Naive thymus-derived CD4-positive, alpha-beta T cell (primary cell): Measurements from ENCODE around the gene CAMTA1. TPM values are rescaled to one million over a fixed set of nuclear protein-coding genes. Genes with fewer than 3 reads are reported as not detected.
"Not testable (repeated sequence)": the region's sequence is repeated elsewhere in the genome, so short reads cannot be mapped to it uniquely, and the experiment has no call there.

Source experiments
- ATAC-seq: fragments of 150-1000 bp; cut with Tn5 transposase; 2 replicates; pipeline ENCODE4 v1.10.0; 2021; ENCODE audit warnings: mild to moderate bottlenecking, moderate library complexity
- CTCF ChIA-PET: fragments of 350-600 bp; sonication (Branson Sonifier 250); formaldehyde crosslinking; loops from one replicate; lab custom pipeline; 2021; ENCODE audit warnings: antibody characterized with exemption; lab: Charles Lee
- POLR2A ChIA-PET: fragments of 350-600 bp; sonication (Branson Sonifier 250); formaldehyde crosslinking; loops from one replicate; lab custom pipeline; 2021; ENCODE audit warnings: antibody characterized with exemption, inconsistent platforms; lab: Charles Lee
- DNase-seq, 9 donors: peaks; one replicate each; pipeline versions ENCODE4 v3.0.0 to v3.0.0-alpha.2; 2020 to 2022; ENCODE audit warnings: mixed read lengths in 1 of 9
- H3K27ac ChIP-seq: one replicate; pipeline ENCODE4 v1.7.0; 2013; ENCODE audit warnings: mild to moderate bottlenecking, low read depth, low read length, moderate library complexity
- H3K27me3 ChIP-seq, 2 donors: one replicate each; pipeline ENCODE4 v1.7.0; 2013; ENCODE audit warnings: low read length in 2 of 2, mild to moderate bottlenecking in 2 of 2, moderate library complexity in 2 of 2; ENCODE audit not compliant: control insufficient read depth in 2 of 2, insufficient read depth in 2 of 2
- H3K36me3 ChIP-seq, 3 experiments: 1 replicate in 2 of 3; 2 replicates in 1 of 3; pipeline ENCODE4 v1.7.0; 2013; ENCODE audit warnings: low read length in 3 of 3, mild to moderate bottlenecking in 3 of 3, moderate library complexity in 1 of 3; ENCODE audit not compliant: insufficient read depth in 3 of 3, control insufficient read depth in 2 of 3
- H3K4me1 ChIP-seq, 2 donors: one replicate each; pipeline ENCODE4 v1.7.0; 2013; ENCODE audit warnings: low read length in 2 of 2, mild to moderate bottlenecking in 2 of 2, moderate library complexity in 1 of 2; ENCODE audit not compliant: control insufficient read depth in 2 of 2, insufficient read depth in 2 of 2
- H3K4me3 ChIP-seq: 2 replicates; pipeline ENCODE4 v1.7.0; 2013; ENCODE audit warnings: mild to moderate bottlenecking, low read length
- H3K9me3 ChIP-seq, 3 experiments: 1 replicate in 2 of 3; 2 replicates in 1 of 3; pipeline ENCODE4 v1.7.0; 2013; ENCODE audit warnings: low read length in 3 of 3; ENCODE audit not compliant: control insufficient read depth in 2 of 3
- H3K27ac Mint-ChIP-seq, 9 donors: one replicate each; pipeline ENCODE4 v1.8.0; 2020 to 2022; ENCODE audit warnings: mixed read lengths in 9 of 9, mild to moderate bottlenecking in 8 of 9, moderate library complexity in 5 of 9, inconsistent platforms in 2 of 9
- H3K27me3 Mint-ChIP-seq, 5 donors: one replicate each; pipeline ENCODE4 v1.8.0; 2021 to 2022; ENCODE audit warnings: mixed read lengths in 5 of 5, mild to moderate bottlenecking in 1 of 5
- H3K36me3 Mint-ChIP-seq, 5 donors: one replicate each; pipeline ENCODE4 v1.8.0; 2020 to 2022; ENCODE audit warnings: mixed read lengths in 5 of 5, mild to moderate bottlenecking in 3 of 5, inconsistent platforms in 1 of 5
- H3K4me1 Mint-ChIP-seq, 7 donors: one replicate each; pipeline ENCODE4 v1.8.0; 2020 to 2022; ENCODE audit warnings: mixed read lengths in 7 of 7, mild to moderate bottlenecking in 3 of 7, inconsistent platforms in 1 of 7
- H3K4me3 Mint-ChIP-seq, 10 donors: one replicate each; pipeline ENCODE4 v1.8.0; 2020 to 2022; ENCODE audit warnings: mild to moderate bottlenecking in 10 of 10, mixed read lengths in 10 of 10, moderate library complexity in 6 of 10, inconsistent platforms in 2 of 10
- H3K9me3 Mint-ChIP-seq, 11 donors: one replicate each; pipeline ENCODE4 v1.8.0; 2020 to 2022; ENCODE audit warnings: mixed read lengths in 11 of 11, mild to moderate bottlenecking in 4 of 11, inconsistent platforms in 1 of 11, moderate library complexity in 1 of 11
- intact Hi-C, 2 donors: fragments of 100-400 bp; cut with micrococcal nuclease; formaldehyde crosslinking; loops; one replicate each; pipeline ENCODE4 v1.15.1; 2023
- polyA plus RNA-seq, 2 donors: library from polyadenylated mRNA; unstranded; fragments of 300-500 nt; fragmentation: Illumina TruSeq; gene quantifications; one replicate each; pipeline ENCODE4 v1.2.3, GENCODE V29; 2021
- total RNA-seq, 6 experiments: library from RNA in 5 of 6; stranded (reverse) in 5 of 6; gene quantifications; 1 replicate in 5 of 6; 2 replicates in 1 of 6; pipeline ENCODE4 v1.2.3 and lab custom pipeline; 2021 to 2026

CAMTA1 gene
- total and polyA plus RNA-seq, 7 experiments from 2014 or later: 38.1 to 68.6 (median 42.6) TPM

DNA sequence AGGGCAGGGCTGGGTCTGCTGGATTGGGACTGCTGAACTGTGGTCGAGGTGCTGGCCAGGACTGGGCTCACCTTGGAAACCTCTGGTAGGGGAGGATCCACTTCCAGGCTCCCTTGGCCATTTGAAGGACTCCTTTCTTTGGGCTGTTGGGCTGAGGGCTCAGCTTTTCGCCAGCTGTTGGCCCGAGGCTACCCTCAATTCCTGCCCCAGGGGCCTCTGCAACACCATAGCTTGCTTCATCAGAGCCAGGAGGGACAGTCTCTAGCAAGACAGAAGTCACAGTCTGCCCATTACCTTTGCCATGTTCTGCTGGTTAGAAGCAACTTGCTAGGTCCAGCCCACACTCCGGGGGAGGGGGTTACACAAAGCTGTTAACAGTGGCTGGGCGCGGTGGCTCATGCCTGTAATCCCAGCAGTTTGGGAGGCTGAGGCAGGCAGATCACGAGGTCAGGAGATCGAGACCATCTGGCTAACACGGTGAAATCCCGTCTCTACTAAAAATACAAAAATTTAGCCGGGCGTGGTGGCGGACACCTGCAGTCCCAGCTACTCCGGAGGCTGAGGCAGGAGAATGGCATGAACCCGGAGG, 25.0 kb downstream of the CAMTA1 start:
- H3K36me3 ChIP-seq, H3K27ac Mint-ChIP-seq, H3K4me3 Mint-ChIP-seq, intact Hi-C loops, H3K4me3 ChIP-seq, H3K27ac ChIP-seq, H3K27me3 ChIP-seq, ATAC-seq, DNase-seq, CTCF ChIA-PET, H3K27me3 Mint-ChIP-seq, H3K9me3 ChIP-seq, H3K9me3 Mint-ChIP-seq, H3K36me3 Mint-ChIP-seq, POLR2A ChIA-PET: not testable (repeated sequence)
- peaks cover 12 to 42% (median 34%) of the 10 kb centered on the region in 7 donors for H3K4me1 Mint-ChIP-seq
- peaks cover 8 to 18% of the 10 kb centered on the region in 2 donors for H3K4me1 ChIP-seq

DNA sequence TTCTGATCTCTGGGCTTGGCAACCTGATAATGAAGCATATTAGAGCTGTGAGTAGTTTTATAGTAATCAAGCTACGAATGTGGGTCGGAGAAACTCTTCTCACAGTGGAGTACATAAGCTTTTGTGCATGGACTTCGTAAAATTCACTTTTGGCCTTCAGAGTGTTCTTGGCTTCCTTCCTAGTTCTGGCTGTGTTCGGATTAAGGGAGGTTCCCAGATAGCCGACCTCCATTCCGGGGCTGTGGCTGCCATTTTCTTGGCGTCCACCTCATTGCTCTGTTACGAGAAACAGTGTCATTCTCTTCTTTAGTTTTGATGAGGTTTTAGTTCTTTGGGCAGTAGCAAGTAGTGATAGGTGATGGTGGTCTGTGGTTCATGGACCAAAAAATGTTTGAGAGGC, 26.3 kb downstream of the CAMTA1 start:
- Histone ChIP-seq H3K36me3 (peaks cover 0 to 2% (median 0%) of the 10 kb centered on the region in 3 experiments), H3K27me3 (no peaks in the 10 kb centered on the region), H3K9me3 (no peaks in the 10 kb centered on the region), H3K4me3 (no peak overlapping the region), H3K4me1 (peaks cover under 1 to 5% of the 10 kb centered on the region in 2 donors), H3K27ac (no peak overlapping the region)
- Mint-ChIP-seq H3K36me3 (peaks cover 0 to 6% (median 0%) of the 10 kb centered on the region in 5 donors), H3K27ac (peak overlapping the region in 1 of 9 donors; percentile 18), H3K27me3 (no peaks in the 10 kb centered on the region), H3K4me1 (peaks cover 0 to 55% (median 48%) of the 10 kb centered on the region in 7 donors), H3K9me3 (no peaks in the 10 kb centered on the region), H3K4me3 (no peak overlapping the region)
- ChIA-PET CTCF (interaction anchor here (0.7 kb wide), 1 partner anchor 59 kb away, joined by 3 read pairs; no protein-coding TSS in a partner anchor), POLR2A (no interaction called here)
- intact Hi-C loops: no loop called here
- ATAC-seq: no peak
- no peak for DNase-seq

- ChIA-PET POLR2A (no interaction called here), CTCF (no interaction called here)
- intact Hi-C loops: no loop called here
- H3K4me3 Mint-ChIP-seq: no peak overlapping the region
- ATAC-seq (no peak), DNase-seq (no peak)
- peaks cover 0 to 2% (median 0%) of the 10 kb centered on the region in 3 experiments for H3K36me3 ChIP-seq
- no peaks in the 10 kb centered on the region for H3K4me1 ChIP-seq
- H3K36me3 Mint-ChIP-seq: peaks cover 0 to 6% (median 0%) of the 10 kb centered on the region in 5 donors
- peaks cover 0 to 71% (median 60%) of the 10 kb centered on the region in 7 donors for H3K4me1 Mint-ChIP-seq
- no peaks in the 10 kb centered on the region for H3K9me3 Mint-ChIP-seq
- no peaks in the 10 kb centered on the region for H3K27me3 ChIP-seq
- no peak overlapping the region for H3K27ac Mint-ChIP-seq
- H3K27me3 Mint-ChIP-seq: no peaks in the 10 kb centered on the region
- no peaks in the 10 kb centered on the region for H3K9me3 ChIP-seq
- H3K4me3 ChIP-seq: no peak overlapping the region
- H3K27ac ChIP-seq: no peak overlapping the region
These were observed 27.9 kb downstream of the CAMTA1 start for GRCh38 chr1:6813165-6813564.

DNA sequence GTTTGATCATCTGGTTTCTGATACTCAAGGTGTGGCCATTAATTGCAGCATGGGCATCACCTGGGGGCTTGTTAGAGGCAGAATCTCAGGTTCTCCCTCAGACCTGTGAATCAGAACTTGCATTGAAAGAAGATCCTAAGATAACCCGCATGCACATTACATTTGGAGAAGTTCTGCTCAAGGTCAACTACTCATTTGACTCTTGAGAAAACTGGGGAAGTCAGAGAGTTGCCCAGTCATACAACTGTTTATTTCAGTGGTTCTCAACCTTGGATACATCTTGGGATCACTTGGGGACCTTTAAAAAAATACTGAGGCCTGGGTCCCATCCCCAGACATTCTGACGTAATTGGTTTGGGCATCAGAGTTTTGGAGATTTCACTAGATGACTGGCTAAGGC, 30.5 kb downstream of the CAMTA1 start:
- H3K4me3 Mint-ChIP-seq: no peak overlapping the region
- no peaks in the 10 kb centered on the region for H3K9me3 Mint-ChIP-seq
- peaks cover 5 to 10% of the 10 kb centered on the region in 2 donors for H3K4me1 ChIP-seq
- H3K27ac ChIP-seq: no peak overlapping the region
- no peaks in the 10 kb centered on the region for H3K9me3 ChIP-seq
- no peaks in the 10 kb centered on the region for H3K36me3 ChIP-seq
- intact Hi-C loops: no loop called here
- H3K27me3 ChIP-seq: no peaks in the 10 kb centered on the region
- ChIA-PET CTCF (no interaction called here), POLR2A (no interaction called here)
- H3K4me1 Mint-ChIP-seq: peaks cover 7 to 93% (median 74%) of the 10 kb centered on the region in 7 donors
- peaks cover 0 to 9% (median 1%) of the 10 kb centered on the region in 5 donors for H3K36me3 Mint-ChIP-seq
- DNase-seq (no peak), ATAC-seq (no peak)
- no peak overlapping the region for H3K4me3 ChIP-seq
- no peaks in the 10 kb centered on the region for H3K27me3 Mint-ChIP-seq
- no peak overlapping the region for H3K27ac Mint-ChIP-seq

DNA sequence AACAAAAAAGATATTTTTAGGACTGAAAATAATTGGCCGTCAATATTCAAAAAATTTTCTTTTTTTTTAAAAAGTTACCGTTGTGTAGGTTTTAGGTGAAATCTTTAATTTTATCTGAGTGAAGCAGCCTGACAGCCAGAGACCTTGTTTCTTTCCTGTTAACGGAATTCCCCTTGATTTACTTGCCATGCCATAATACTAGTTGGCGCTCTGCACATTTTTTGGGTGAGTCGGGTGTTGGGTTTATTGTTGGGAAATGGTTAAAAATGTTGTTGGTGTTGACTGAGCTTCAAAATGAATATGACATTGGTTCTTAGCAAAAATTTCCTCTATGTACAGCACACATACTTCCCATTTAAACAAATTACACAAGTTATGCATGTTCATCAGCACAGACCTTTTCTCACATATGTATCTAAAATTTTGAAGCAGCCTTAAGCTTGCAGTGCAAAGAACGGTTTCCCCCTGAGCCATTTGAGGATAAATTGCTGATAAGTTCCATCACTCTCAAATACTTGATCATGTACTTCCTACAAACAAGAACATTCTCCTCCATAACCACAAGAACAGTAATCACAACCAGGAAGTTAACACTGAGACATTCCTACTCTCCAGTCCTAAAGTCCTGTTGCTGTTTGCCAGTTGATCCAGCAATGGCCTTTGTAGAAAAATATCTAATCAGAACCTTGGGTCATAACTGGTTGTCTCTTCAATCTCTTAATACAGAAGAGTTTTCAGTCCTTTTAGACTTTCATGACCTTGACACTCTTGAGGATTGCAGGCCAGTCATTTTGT, 34.2 kb downstream of the CAMTA1 start:
- intact Hi-C loops: no loop called here
- H3K27me3 ChIP-seq: no peaks in the 10 kb centered on the region
- H3K4me3 ChIP-seq: no peak overlapping the region
- peaks cover 7 to 10% of the 10 kb centered on the region in 2 donors for H3K4me1 ChIP-seq
- no peak overlapping the region for H3K27ac ChIP-seq
- no peaks in the 10 kb centered on the region for H3K9me3 Mint-ChIP-seq
- CTCF ChIA-PET: no interaction called here
- no peaks in the 10 kb centered on the region for H3K9me3 ChIP-seq
- H3K27ac Mint-ChIP-seq: peak overlapping the region in 4 of 9 donors; percentile 4 to 42 (median 22)
- ATAC-seq: no peak
- no peaks in the 10 kb centered on the region for H3K36me3 ChIP-seq
- DNase-seq: no peak
- POLR2A ChIA-PET: no interaction called here
- peaks cover 0 to 4% (median 0%) of the 10 kb centered on the region in 5 donors for H3K36me3 Mint-ChIP-seq
- peaks cover 17 to 89% (median 64%) of the 10 kb centered on the region in 7 donors for H3K4me1 Mint-ChIP-seq
- no peaks in the 10 kb centered on the region for H3K27me3 Mint-ChIP-seq
- peak overlapping the region in 3 of 10 donors; percentile 3 to 32 (median 9) for H3K4me3 Mint-ChIP-seq

DNA sequence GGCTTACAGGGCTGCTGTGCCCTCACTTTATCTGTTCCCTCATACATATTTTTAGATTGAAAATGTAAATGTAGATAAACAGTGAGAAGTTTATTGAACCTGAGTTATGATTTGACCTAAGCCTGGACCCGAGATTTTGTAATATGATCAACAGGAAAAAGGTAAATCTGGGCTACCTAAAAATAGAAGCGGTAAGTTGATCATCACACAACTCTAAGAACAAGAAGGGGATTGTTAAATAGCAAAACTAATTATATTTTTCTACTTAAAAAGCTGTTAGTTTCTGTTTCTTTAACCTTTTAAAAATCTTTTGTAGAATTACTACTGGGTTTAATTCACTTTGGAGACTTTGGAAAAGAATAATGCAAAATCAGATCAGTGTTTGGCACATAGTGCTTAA, 35.6 kb downstream of the CAMTA1 start:
- H3K27ac ChIP-seq: no peak overlapping the region
- H3K4me1 ChIP-seq: peaks cover 7 to 10% of the 10 kb centered on the region in 2 donors
- H3K27me3 Mint-ChIP-seq: no peaks in the 10 kb centered on the region
- H3K4me1 Mint-ChIP-seq: peaks cover 17 to 74% (median 57%) of the 10 kb centered on the region in 7 donors
- no peaks in the 10 kb centered on the region for H3K9me3 Mint-ChIP-seq
- H3K4me3 Mint-ChIP-seq: peak overlapping the region in 1 of 10 donors; percentile 4
- no peak overlapping the region for H3K4me3 ChIP-seq
- DNase-seq (no peak), ATAC-seq (no peak)
- ChIA-PET POLR2A (no interaction called here), CTCF (no interaction called here)
- H3K27ac Mint-ChIP-seq: peak overlapping the region in 1 of 9 donors; percentile 54
- no peaks in the 10 kb centered on the region for H3K27me3 ChIP-seq
- intact Hi-C loops: no loop called here
- H3K36me3 ChIP-seq: no peaks in the 10 kb centered on the region
- peaks cover 0 to 6% (median 0%) of the 10 kb centered on the region in 5 donors for H3K36me3 Mint-ChIP-seq
- no peaks in the 10 kb centered on the region for H3K9me3 ChIP-seq
